Measurements from ENCODE around the gene SORL1-AS1.

- TF ChIP-seq, protein P1, sequence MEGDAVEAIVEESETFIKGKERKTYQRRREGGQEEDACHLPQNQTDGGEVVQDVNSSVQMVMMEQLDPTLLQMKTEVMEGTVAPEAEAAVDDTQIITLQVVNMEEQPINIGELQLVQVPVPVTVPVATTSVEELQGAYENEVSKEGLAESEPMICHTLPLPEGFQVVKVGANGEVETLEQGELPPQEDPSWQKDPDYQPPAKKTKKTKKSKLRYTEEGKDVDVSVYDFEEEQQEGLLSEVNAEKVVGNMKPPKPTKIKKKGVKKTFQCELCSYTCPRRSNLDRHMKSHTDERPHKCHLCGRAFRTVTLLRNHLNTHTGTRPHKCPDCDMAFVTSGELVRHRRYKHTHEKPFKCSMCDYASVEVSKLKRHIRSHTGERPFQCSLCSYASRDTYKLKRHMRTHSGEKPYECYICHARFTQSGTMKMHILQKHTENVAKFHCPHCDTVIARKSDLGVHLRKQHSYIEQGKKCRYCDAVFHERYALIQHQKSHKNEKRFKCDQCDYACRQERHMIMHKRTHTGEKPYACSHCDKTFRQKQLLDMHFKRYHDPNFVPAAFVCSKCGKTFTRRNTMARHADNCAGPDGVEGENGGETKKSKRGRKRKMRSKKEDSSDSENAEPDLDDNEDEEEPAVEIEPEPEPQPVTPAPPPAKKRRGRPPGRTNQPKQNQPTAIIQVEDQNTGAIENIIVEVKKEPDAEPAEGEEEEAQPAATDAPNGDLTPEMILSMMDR (conservative IDR thresholded peaks at IDR 0.05; ENCODE audit: low read length): no peak
- TF ChIP-seq EZH2phosphoT487 (IDR thresholded peaks at IDR 0.05; ENCODE audit: borderline replicate concordance, low read depth, low read length): no peak
These were observed 19.5 kb upstream of the SORL1-AS1 start for GRCh38 chr11:121472312-121472711.
